Measurements from ENCODE around the gene ABLIM3.

The ABLIM3 gene

DNA sequence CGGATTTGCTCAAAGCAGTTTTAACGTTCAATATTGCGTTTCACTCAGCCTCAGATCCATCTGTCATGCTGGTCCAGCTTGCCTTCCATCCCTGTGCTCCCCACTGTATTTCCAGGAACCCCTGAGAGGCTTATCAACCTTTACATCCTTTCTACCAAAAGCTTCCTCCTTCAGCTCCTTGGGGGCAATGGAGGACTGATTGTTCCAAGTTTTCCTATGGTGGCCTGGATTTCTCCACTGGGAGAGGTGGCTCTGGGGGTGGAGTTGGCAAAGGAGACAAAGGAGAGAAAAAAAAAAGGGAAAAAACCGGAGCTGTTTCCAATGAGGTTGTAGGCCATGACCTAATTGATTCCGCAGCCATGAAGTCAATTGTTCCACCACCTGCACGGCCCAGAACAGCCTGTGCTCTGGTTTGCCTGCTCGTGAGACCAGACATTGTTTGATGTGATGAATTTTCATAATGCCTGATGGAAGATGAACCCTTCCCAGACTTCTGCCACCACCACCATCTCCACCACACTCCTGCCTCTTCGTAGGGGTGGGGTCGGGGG, 54.1 kb downstream of the ABLIM3 start:
- no peak for DNase-seq

DNA sequence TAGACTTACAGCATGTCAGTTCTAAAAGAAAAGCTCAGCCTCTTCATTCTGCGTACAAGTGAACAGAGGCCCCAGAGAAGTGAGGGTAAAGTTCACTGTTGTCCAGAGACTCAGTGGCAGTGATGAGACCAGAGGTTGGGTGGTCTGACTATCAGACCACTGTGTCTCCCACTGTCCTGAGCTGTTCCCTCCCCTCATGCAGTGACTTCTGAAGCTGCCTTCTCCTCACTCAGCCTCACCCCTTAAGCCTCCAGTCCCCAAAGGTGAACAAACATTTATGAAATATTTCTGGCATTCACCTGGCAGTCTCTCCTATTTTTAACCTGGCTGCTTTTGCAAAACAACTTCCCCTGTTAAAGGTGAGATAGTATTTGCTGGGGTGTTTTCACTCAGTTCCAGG, 54.7 kb downstream of the ABLIM3 start:
- DNase-seq, result no peak

DNA sequence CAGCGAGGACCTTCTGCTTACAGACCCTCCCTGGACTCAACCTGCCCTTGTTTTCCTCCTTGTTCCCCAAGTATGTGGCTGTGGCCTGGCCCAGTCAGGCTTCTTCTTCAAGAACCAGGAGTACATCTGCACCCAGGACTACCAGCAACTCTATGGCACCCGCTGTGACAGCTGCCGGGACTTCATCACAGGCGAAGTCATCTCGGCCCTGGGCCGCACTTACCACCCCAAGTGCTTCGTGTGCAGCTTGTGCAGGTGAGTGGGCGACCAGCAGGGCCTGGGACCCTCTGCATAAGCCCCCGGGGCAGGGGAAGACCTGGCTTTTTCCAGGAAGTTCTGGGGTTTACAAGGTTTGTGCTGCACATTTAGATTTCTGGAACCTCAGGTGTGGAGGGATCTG, 56.9 kb downstream of the ABLIM3 start:
- DNase-seq, result no peak

GRCh38 chr5:149200355-149200754, 59.1 kb downstream of the ABLIM3 start:
- DNase-seq, result no peak

DNA sequence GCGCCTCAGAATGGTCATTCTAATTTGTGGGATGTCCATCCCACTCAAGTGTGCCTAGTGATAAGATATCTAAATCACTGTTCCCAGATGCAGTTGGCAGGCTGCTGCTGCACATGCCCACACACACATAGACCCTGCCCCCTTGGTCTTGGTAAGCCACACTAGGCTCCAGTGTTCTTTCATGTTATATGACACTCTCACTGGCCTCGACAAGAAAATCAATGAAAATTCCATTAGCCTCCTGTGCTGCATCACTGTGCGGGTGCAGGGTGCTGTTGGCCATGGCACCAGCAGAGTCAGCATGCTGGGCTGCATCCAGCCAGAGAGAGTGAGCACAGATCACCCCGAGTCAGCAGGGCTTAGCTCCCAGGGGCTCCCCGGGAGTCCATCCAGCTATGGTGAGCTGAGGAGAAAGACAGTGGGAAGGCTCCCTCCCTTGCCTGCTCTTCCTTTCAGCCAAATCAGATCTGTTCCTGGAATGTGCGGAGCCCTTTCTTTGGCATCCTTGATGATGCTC, 59.9 kb downstream of the ABLIM3 start:
- DNase-seq, result no peak

DNA sequence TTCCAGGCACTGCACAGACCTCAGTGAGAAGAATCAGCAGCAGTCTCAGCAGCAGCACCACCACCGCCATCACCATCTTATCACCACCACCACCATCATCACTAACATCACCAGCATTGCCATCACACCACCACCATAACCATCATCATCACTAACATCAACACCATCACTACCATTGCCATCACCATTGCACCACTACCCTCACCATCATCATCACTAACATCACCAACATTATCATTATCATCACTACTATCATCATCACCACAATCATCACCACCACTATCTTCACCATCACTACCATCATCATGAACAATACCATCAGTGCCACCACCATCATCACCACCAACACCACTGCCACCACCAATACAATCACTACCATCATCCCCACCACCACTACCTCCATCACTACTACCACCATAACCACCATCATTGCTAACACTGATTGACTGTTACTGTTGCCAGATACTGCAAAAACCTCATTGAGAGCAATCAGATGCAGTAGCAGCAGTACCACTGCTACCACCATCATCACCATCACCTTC, 61.7 kb downstream of the ABLIM3 start:
- DNase-seq, result no peak

DNA sequence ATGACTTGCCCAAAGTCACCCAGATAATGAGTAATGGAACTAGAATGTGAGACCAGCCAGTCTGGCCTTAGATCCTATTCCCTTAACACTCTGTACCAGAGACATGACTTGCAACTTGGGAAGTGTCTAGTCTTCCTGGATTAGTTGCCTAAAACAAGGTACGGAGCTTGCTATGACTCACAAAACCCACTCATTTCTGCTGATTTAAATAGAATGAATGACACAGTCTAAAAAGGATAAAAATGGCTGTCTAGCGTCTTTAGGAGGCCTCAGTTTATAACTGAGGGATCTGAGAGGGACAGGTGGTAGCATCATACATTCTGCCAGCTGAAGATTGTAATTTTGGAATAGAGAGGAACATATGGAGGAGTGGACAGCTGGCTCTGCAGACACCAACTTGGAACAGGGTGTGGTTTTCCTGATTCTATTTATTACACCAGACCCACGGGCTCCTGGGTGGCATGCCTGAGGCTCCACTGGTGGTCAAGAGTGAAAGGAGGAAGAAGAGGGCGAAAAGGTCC, 62.7 kb downstream of the ABLIM3 start:
- DNase-seq, result no peak

- no peak for DNase-seq
These were observed 64.6 kb downstream of the ABLIM3 start for GRCh38 chr5:149205625-149206523.

GRCh38 chr5:149206524-149207141, 65.3 kb downstream of the ABLIM3 start:
- no peak for DNase-seq

DNA sequence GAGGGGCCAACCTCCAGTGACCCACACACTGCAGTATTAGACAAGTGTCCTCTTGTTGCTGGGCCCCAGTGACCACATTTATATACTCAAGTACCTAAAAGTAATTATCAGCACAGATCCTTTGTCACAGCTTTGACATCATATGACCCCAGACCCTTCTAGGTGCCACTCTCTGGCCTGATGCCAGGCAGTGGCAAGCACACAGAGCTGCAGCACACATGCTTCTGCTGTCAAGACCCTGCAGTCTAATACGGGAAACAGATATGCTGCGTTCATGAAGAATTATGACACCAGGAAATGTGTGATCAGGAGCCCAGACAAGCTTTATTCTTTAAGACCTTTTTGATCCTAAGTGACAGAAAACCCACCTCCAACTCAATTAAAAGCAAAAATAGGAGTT, 66.5 kb downstream of the ABLIM3 start:
- DNase-seq, result no peak

- no peak for DNase-seq
These were observed 68.9 kb downstream of the ABLIM3 start for GRCh38 chr5:149210225-149210624.

DNA sequence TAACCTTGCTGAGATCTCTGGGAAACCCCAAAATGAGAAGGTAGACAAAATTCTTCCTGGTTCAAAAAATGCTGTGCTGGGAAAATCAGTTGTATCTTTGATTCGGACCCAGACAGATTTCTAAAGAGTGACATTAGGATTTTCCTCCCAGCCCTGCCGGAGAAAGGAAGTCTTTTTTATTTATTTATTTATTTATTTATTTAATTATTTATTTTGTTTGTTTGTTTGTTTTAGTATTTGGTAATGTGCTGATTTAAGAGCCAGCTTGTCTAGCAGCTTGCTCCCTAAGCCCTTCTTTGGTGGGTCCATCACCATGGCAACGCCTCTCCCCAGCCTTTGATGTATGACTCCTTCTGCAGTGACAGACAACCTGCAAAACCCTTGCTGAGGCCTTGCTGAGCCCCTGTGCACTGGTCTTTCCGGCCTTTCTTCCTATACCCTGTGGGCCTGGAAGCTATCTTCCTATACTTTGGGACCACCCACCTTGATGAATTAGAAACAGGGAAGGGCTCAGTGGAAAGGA, 69.7 kb downstream of the ABLIM3 start:
- peak; percentile 29 for DNase-seq

- DNase-seq, result no peak
These were observed 70.3 kb downstream of the ABLIM3 start for GRCh38 chr5:149211566-149211965.

- no peak for DNase-seq
These were observed 71.1 kb downstream of the ABLIM3 start for GRCh38 chr5:149212198-149212951.

DNA sequence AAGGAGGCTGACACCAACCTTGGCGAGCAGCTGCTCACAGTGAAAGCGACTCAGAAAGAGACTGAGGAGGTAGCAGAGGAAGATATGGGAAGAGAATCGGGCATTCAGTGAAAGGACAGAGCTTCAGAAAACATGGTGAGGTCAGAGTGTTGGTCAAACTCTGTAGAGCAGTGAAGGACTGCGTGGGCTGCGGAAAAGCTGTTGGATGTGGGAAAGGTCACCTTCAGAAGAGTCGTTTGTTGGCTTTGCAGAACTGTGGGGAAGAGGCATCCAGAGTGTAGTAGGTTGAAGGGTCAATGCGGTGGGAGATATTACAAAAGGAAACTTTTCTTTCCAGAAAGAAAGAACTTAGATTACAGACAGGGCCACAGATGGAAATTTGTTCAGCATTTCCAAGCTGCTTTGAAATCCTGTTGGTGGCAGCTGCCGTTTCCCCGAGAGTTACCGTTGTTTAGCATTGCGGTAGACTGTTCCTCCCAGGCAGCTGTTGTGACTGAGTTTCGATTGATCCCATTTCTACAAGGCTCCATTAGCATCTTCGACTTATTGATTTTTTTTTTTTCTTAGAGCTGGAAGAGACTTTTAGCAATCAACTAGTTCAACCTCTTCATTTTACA, 72.1 kb downstream of the ABLIM3 start:
- DNase-seq, result no peak

DNA sequence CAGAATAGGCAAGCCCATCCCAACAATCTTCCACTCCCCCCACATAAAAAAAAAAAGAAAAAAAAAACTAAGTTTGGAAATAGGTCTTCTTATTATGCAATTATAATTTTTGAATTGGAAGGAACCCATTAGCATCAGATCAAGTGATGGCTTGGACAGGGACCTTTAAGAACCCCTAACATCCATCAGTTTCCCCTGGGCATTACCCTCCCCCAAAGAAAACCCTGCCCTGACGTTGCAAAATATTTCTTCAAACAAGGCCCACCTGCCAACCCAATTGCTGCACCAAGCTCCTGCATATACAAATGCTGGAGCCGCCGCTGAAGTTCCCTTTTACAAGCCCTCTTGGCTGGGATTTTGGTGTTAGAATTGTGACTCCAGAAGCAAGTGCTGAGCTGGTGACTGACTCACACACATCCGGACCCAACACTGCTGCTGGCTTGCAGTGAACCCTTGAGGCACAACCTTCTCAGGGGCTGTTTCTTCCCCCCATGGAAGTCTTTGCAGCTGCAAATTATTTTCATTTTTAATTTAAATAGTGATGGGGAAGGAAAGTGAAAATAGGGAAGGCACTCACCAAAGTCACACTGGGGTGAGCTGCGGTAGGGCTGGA, 74.3 kb downstream of the ABLIM3 start:
- DNase-seq, result no peak

DNA sequence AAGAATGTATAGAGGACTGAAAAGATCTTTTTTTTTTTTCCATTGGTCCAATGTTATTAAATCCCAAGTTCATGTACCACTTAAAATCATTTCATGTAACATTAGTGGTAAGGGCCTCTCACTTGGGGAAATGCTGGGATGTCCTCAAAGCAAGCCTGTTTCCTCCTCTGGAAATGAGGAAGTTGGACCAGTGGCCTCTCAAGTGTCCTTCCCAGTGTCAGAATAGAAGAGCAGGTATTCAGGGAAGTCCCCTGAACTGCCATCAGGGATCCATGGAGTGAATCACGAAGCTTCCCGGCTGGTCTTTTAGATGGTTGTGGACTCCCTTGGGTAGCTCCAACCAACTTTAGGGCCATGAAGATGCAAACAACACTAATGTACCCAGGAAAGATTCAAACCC, 75.2 kb downstream of the ABLIM3 start:
- no peak for DNase-seq

DNA sequence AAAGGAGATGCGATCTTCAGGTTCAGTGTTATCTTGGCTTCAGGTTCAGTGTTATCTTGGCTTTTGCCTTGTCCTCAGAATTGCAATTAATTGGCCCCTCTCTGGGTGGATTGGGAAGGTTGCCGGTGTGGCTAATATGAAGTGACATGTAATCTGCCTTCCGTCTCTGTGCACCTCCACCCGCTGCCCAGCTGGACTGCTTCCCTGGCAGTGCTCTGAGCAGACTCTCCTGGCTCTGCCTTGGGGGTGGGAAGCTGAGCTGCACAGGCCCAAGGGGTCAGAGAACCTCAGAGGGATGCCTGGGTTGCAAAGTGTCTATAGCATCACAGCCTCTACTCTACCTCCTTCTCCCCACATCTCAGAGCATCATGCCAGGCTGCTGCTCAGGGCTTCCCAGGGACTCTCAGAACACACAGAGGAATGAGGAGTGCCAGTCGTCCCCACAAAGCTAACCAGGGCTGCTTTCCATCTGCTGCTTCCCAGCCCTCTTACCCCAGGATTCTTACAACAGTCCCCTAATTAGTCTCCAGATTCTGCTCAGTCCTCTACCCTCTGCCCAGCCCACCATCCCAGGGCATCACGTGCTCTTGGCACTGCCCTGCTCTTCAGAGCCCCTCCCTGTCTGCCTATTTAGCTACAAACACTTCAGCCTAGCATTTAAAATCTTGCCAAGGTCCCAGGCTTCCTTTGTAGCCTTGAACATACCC, 76.0 kb downstream of the ABLIM3 start:
- no peak for DNase-seq

- no peak for DNase-seq
These were observed 76.5 kb downstream of the ABLIM3 start for GRCh38 chr5:149217803-149218155.

DNA sequence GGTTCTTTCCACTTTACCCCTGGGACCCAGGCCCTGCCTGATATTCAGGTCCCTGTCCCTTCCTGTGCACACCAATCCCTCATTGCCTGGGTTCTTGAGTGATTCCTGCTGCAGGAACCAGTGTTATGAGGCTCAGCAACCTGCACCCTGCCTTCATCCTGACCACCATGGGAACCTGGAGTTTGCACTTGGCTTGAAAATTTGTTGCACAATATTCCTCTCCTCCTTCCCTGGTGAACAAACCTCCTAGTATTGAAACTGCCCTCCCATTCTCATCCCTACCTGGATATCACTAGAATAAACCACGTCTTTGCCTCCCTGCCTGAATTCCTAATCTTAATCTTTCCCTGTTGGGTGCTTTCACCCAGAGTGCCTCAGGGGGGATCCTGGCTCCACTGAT, 78.3 kb downstream of the ABLIM3 start:
- no peak for DNase-seq

- no peak for DNase-seq
These were observed 79.5 kb downstream of the ABLIM3 start for GRCh38 chr5:149220750-149221149.
